Measurements from ENCODE around the gene GPHA2.

- TF ChIP-seq CTCF (IDR thresholded peaks at IDR 0.05; ENCODE audit: low read depth, low read length, poor library complexity, severe bottlenecking) = no peak
- TF ChIP-seq EZH2phosphoT487 (IDR thresholded peaks at IDR 0.05; ENCODE audit: borderline replicate concordance, low read length) = no peak
Measured at GRCh38 chr11:64897381-64898075, 38.2 kb downstream of the GPHA2 start.
